HL-60 (cell line): Measurements from ENCODE around the gene COQ8B.

Experiments
- GABPA ChIP-seq: IDR thresholded peaks from 2 replicates; pipeline ENCODE4 v1.6.1; 2012; ENCODE audit warnings: low read depth
- POLR2AphosphoS5 ChIP-seq: IDR thresholded peaks from 2 replicates; pipeline ENCODE4 v1.6.1; 2012; ENCODE audit warnings: low read depth
- TF ChIP-seq, protein P1 (sequence below): IDR thresholded peaks from one replicate; pipeline ENCODE4 v1.5.1; 2011; ENCODE audit warnings: low read length, control low read depth, inconsistent platforms; ENCODE audit not compliant: insufficient read depth
- TF ChIP-seq, protein P2 (sequence below): IDR thresholded peaks from 2 replicates; pipeline ENCODE4 v1.6.1; 2012; ENCODE audit warnings: low read depth; ENCODE audit not compliant: insufficient replicate concordance

DNA sequence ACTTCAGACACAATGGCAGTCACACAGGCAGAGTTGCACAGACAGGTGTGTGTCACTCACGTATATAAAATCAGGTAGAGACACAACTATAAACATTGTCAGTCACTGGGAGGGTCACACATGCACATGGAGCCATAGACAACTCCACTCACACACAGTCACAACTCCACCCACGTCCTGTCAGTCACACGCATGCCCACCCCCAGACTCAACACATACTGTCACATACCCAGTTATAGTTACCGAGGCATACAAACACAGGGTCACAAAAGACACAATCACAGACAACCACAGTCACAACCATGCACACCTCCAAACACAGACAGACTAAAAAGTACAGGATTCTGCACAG lies 27.7 kb downstream of the COQ8B start:
- TF ChIP-seq POLR2AphosphoS5 (no peak), GABPA (no peak)
- TF ChIP-seq, protein P1, sequence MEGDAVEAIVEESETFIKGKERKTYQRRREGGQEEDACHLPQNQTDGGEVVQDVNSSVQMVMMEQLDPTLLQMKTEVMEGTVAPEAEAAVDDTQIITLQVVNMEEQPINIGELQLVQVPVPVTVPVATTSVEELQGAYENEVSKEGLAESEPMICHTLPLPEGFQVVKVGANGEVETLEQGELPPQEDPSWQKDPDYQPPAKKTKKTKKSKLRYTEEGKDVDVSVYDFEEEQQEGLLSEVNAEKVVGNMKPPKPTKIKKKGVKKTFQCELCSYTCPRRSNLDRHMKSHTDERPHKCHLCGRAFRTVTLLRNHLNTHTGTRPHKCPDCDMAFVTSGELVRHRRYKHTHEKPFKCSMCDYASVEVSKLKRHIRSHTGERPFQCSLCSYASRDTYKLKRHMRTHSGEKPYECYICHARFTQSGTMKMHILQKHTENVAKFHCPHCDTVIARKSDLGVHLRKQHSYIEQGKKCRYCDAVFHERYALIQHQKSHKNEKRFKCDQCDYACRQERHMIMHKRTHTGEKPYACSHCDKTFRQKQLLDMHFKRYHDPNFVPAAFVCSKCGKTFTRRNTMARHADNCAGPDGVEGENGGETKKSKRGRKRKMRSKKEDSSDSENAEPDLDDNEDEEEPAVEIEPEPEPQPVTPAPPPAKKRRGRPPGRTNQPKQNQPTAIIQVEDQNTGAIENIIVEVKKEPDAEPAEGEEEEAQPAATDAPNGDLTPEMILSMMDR: no peak
- TF ChIP-seq, protein P2, sequence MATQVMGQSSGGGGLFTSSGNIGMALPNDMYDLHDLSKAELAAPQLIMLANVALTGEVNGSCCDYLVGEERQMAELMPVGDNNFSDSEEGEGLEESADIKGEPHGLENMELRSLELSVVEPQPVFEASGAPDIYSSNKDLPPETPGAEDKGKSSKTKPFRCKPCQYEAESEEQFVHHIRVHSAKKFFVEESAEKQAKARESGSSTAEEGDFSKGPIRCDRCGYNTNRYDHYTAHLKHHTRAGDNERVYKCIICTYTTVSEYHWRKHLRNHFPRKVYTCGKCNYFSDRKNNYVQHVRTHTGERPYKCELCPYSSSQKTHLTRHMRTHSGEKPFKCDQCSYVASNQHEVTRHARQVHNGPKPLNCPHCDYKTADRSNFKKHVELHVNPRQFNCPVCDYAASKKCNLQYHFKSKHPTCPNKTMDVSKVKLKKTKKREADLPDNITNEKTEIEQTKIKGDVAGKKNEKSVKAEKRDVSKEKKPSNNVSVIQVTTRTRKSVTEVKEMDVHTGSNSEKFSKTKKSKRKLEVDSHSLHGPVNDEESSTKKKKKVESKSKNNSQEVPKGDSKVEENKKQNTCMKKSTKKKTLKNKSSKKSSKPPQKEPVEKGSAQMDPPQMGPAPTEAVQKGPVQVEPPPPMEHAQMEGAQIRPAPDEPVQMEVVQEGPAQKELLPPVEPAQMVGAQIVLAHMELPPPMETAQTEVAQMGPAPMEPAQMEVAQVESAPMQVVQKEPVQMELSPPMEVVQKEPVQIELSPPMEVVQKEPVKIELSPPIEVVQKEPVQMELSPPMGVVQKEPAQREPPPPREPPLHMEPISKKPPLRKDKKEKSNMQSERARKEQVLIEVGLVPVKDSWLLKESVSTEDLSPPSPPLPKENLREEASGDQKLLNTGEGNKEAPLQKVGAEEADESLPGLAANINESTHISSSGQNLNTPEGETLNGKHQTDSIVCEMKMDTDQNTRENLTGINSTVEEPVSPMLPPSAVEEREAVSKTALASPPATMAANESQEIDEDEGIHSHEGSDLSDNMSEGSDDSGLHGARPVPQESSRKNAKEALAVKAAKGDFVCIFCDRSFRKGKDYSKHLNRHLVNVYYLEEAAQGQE: no peak
